B cell (primary cell): ENCODE measurements around the gene NFATC1. TPM values are rescaled to one million over a fixed set of nuclear protein-coding genes. Genes with fewer than 3 reads are reported as not detected.

ENCODE experiments used
- ATAC-seq: fragments of 200-7000 bp; cut with Tn5 transposase; one replicate; pipeline ENCODE4 v1.10.0; 2021; ENCODE audit warnings: low read depth, mild to moderate bottlenecking, moderate number of reproducible peaks, moderate library complexity
- CTCF ChIA-PET: fragments of 350-600 bp; sonication (Branson Sonifier 250); formaldehyde crosslinking; loops from one replicate; lab custom pipeline; 2021; ENCODE audit warnings: antibody characterized with exemption, inconsistent platforms; lab: Charles Lee
- POLR2A ChIA-PET: fragments of 350-600 bp; sonication (Branson Sonifier 250); formaldehyde crosslinking; loops from one replicate; lab custom pipeline; 2021; ENCODE audit warnings: antibody characterized with exemption; lab: Charles Lee
- DNase-seq: peaks from one replicate; pipeline ENCODE4 v3.0.0; 2013
- H2AFZ ChIP-seq: 2 replicates; pipeline ENCODE4 v1.6.1; 2012; ENCODE audit warnings: mild to moderate bottlenecking, low read depth, low read length; ENCODE audit not compliant: insufficient read depth, poor library complexity, severe bottlenecking
- H3K27ac ChIP-seq, 2 donors: 1 replicate in 1 of 2; 2 replicates in 1 of 2; pipeline ENCODE4 v1.5.1; 2012 to 2013; ENCODE audit warnings: low read length in 2 of 2, mild to moderate bottlenecking in 2 of 2, moderate library complexity in 1 of 2
- H3K27me3 ChIP-seq, 4 experiments: fragments of 200-600 bp in 1 of 4; sonication (generic) in 1 of 4; replicated peaks in 1 of 4; 1 replicate in 2 of 4; 2 replicates in 2 of 4; pipeline versions ENCODE4 v1.6.1 to v1.7.0; 2013 to 2016; ENCODE audit warnings: low read length in 3 of 4, mild to moderate bottlenecking in 2 of 4, mixed read lengths in 1 of 4, moderate library complexity in 1 of 4; ENCODE audit not compliant: insufficient read depth in 4 of 4, control insufficient read depth in 3 of 4; ENCODE audit errors: control extremely low read depth in 1 of 4
- H3K36me3 ChIP-seq, 2 experiments: replicated peaks in 1 of 2; 1 replicate in 1 of 2; 2 replicates in 1 of 2; pipeline versions ENCODE4 v1.6.1 to v1.7.1; 2013; ENCODE audit warnings: low read length in 1 of 2; ENCODE audit not compliant: insufficient read depth in 2 of 2, control insufficient read depth in 1 of 2; ENCODE audit errors: control extremely low read depth in 1 of 2, extremely low read depth in 1 of 2
- H3K4me1 ChIP-seq, 2 donors: fragments of 200-600 bp in 1 of 2; sonication (generic) in 1 of 2; 1 replicate in 1 of 2; 2 replicates in 1 of 2; pipeline versions ENCODE4 v1.5.1 to v1.6.1; 2013 to 2017; ENCODE audit warnings: low read length in 2 of 2; ENCODE audit not compliant: control insufficient read depth in 2 of 2, insufficient read depth in 2 of 2
- H3K4me2 ChIP-seq: replicated peaks from 2 replicates; pipeline ENCODE3; 2012; ENCODE audit warnings: mild to moderate bottlenecking, low read depth, low read length; ENCODE audit not compliant: poor library complexity, severe bottlenecking
- H3K4me3 ChIP-seq, 5 experiments: fragments of 200-600 bp in 1 of 5; sonication (generic) in 1 of 5; 1 replicate in 3 of 5; 2 replicates in 2 of 5; pipeline versions ENCODE4 v1.5.1 to v1.7.0; 2011 to 2016; ENCODE audit warnings: low read length in 4 of 5, mild to moderate bottlenecking in 4 of 5, low read depth in 2 of 5, control low read depth in 1 of 5, moderate library complexity in 1 of 5; ENCODE audit not compliant: insufficient read depth in 1 of 5; ENCODE audit errors: control extremely low read depth in 1 of 5, extremely low read depth in 1 of 5
- H3K79me2 ChIP-seq: fragments of 200-600 bp; sonication (generic); one replicate; pipeline ENCODE4 v1.6.0; 2016; ENCODE audit warnings: low read length; ENCODE audit not compliant: control insufficient read depth, insufficient read depth
- H3K9ac ChIP-seq: fragments of 200-600 bp; sonication (generic); 2 replicates; pipeline ENCODE4 v1.6.1; 2017; ENCODE audit warnings: mild to moderate bottlenecking, low read length, moderate library complexity
- H3K9me3 ChIP-seq, 3 donors: one replicate each; pipeline versions ENCODE4 v1.6.1 to v1.7.1; 2013; ENCODE audit warnings: low read length in 2 of 3; ENCODE audit not compliant: control insufficient read depth in 2 of 3, insufficient read depth in 1 of 3; ENCODE audit errors: control extremely low read depth in 1 of 3
- H4K20me1 ChIP-seq: 2 replicates; pipeline ENCODE4 v1.6.0; 2012; ENCODE audit warnings: mild to moderate bottlenecking, low read length; ENCODE audit not compliant: insufficient read depth, control insufficient read depth, poor library complexity, severe bottlenecking
- H3K27ac Mint-ChIP-seq: one replicate; pipeline ENCODE4 v1.8.0; 2021; ENCODE audit warnings: mixed read lengths
- H3K27me3 Mint-ChIP-seq: one replicate; pipeline ENCODE4 v1.8.0; 2021; ENCODE audit warnings: mixed read lengths
- H3K4me1 Mint-ChIP-seq: one replicate; pipeline ENCODE4 v1.8.0; 2021; ENCODE audit warnings: mixed read lengths
- H3K4me3 Mint-ChIP-seq: one replicate; pipeline ENCODE4 v1.8.0; 2021; ENCODE audit warnings: mixed read lengths
- H3K9me3 Mint-ChIP-seq: one replicate; pipeline ENCODE4 v1.8.0; 2022; ENCODE audit warnings: mixed read lengths; ENCODE audit not compliant: insufficient read depth
- EZH2 ChIP-seq: IDR thresholded peaks from 2 replicates; pipeline ENCODE4 v1.6.1; 2012; ENCODE audit warnings: borderline replicate concordance, low read depth, mild to moderate bottlenecking, moderate library complexity, low read length; ENCODE audit not compliant: insufficient read depth, poor library complexity, severe bottlenecking
- WGBS: methylation state at CpG from one replicate; pipeline ENCODE4 v1.1.5; 2013; ENCODE audit warnings: missing lambda C conversion rate; ENCODE audit not compliant: insufficient coverage; 5-methylcytosine and 5-hydroxymethylcytosine counted together
- intact Hi-C: fragments of 100-400 bp; cut with micrococcal nuclease; formaldehyde crosslinking; loops from one replicate; pipeline ENCODE4 v1.10.0; 2022
- polyA plus RNA-seq: library from polyadenylated mRNA; depleted of rRNA; stranded (reverse); fragments of >200 nt; gene quantifications from 2 replicates; pipeline ENCODE4 v1.2.3, GENCODE V29; 2012
- total RNA-seq, 2 donors: library from RNA; stranded (reverse); fragments of 120-200 nt in 1 of 2; gene quantifications; 1 replicate in 1 of 2; 2 replicates in 1 of 2; pipeline versions ENCODE4 v1.2.3 to v1.2.4, GENCODE V29; 2013 to 2022
- TF ChIP-seq, protein P1 (sequence below): fragments of 200-600 bp; IDR thresholded peaks from one replicate; pipeline ENCODE4 v1.8.0; 2022; ENCODE audit warnings: antibody characterized with exemption, mild to moderate bottlenecking

Gene NFATC1
- total and polyA plus RNA-seq, 2 donors (not counting 1 experiment from before 2014, with no cell fraction given) = 32.2 to 108 TPM

- 94% methylated on average over 20 of the region's 24 CpGs for WGBS
- Histone ChIP-seq H3K4me2 (no peak overlapping the region), H3K4me3 (no peak overlapping the region), H3K27me3 (no peaks in the 10 kb centered on the region), H3K9ac (no peak overlapping the region), H4K20me1 (peaks cover 94% of the 10 kb centered on the region), H2AFZ (no peak overlapping the region), H3K36me3 (peaks cover 3 to 68% of the 10 kb centered on the region in 2 experiments), H3K4me1 (no peaks in the 10 kb centered on the region), H3K9me3 (no peaks in the 10 kb centered on the region), H3K79me2 (peaks cover 94% of the 10 kb centered on the region), H3K27ac (no peak overlapping the region)
- ChIA-PET POLR2A (no interaction called here), CTCF (no interaction called here)
- no peak for ATAC-seq
- intact Hi-C loops = no loop called here
- Mint-ChIP-seq H3K27me3 (no peaks in the 10 kb centered on the region), H3K9me3 (no peaks in the 10 kb centered on the region), H3K4me3 (no peak overlapping the region), H3K4me1 (peaks cover 37% of the 10 kb centered on the region), H3K27ac (no peak overlapping the region)
- DNase-seq = no peak
- no peak for TF ChIP-seq EZH2
- TF ChIP-seq, protein P1, sequence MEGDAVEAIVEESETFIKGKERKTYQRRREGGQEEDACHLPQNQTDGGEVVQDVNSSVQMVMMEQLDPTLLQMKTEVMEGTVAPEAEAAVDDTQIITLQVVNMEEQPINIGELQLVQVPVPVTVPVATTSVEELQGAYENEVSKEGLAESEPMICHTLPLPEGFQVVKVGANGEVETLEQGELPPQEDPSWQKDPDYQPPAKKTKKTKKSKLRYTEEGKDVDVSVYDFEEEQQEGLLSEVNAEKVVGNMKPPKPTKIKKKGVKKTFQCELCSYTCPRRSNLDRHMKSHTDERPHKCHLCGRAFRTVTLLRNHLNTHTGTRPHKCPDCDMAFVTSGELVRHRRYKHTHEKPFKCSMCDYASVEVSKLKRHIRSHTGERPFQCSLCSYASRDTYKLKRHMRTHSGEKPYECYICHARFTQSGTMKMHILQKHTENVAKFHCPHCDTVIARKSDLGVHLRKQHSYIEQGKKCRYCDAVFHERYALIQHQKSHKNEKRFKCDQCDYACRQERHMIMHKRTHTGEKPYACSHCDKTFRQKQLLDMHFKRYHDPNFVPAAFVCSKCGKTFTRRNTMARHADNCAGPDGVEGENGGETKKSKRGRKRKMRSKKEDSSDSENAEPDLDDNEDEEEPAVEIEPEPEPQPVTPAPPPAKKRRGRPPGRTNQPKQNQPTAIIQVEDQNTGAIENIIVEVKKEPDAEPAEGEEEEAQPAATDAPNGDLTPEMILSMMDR = no peak
Measured at GRCh38 chr18:79416022-79416676, 20.4 kb downstream of the NFATC1 start.

DNA sequence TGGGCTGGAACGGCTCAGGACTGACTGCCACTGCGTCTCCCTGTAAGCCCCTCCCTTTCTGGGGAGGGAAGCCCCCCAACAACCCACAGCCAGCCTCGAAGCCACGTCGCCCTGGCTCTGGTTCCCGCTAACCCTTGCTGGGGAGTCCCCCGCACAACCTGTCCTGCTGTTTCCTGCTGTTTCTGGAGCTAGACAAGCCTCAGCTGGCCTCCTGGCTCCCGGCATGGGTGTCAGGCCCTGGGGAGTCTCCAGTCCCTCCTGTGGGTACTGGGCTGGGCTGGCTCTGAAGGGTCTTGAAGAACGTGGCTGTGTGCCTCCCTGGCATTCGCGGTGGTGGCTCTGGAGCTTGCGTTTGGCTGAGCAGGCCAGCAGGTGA, 20.9 kb downstream of the NFATC1 start:
- DNase-seq (no peak), ATAC-seq (no peak)
- Histone ChIP-seq H3K4me3 (no peak overlapping the region), H3K4me1 (peaks cover 0 to 4% of the 10 kb centered on the region in 2 donors), H4K20me1 (peaks cover 96% of the 10 kb centered on the region), H3K4me2 (no peak overlapping the region), H3K36me3 (peaks cover 3 to 69% of the 10 kb centered on the region in 2 experiments), H3K79me2 (peaks cover 94% of the 10 kb centered on the region), H3K27ac (no peak overlapping the region), H3K27me3 (no peaks in the 10 kb centered on the region), H3K9me3 (no peaks in the 10 kb centered on the region), H2AFZ (no peak overlapping the region), H3K9ac (no peak overlapping the region)
- TF ChIP-seq, protein P1 = no peak
- TF ChIP-seq EZH2 = no peak
- ChIA-PET POLR2A (no interaction called here), CTCF (no interaction called here)
- Mint-ChIP-seq H3K9me3 (no peaks in the 10 kb centered on the region), H3K4me3 (no peak overlapping the region), H3K27me3 (no peaks in the 10 kb centered on the region), H3K4me1 (peaks cover 40% of the 10 kb centered on the region), H3K27ac (peak overlapping the region; percentile 32)
- WGBS = 89% methylated on average over 9 of the region's 12 CpGs
- intact Hi-C loops = no loop called here
